ENCODE results near the gene HIKESHI. TPM values are rescaled to one million over a fixed set of nuclear protein-coding genes. Genes with fewer than 3 reads are reported as not detected.
"Not testable (repeated sequence)": the region's sequence is repeated elsewhere in the genome, so short reads cannot be mapped to it uniquely, and the experiment has no call there.

HIKESHI gene
- total RNA-seq, 1 experiment from 2014 or later: 172 TPM

GRCh38 chr11:86355256-86355655 is 53.2 kb downstream of the HIKESHI start:
- H2AFZ ChIP-seq (ENCODE audit: low read length): no peak overlapping the region
- no peak for DNase-seq
- no peak overlapping the region for H3K27ac ChIP-seq (ENCODE audit: low read length)
- no peaks in the 10 kb centered on the region for H3K4me1 ChIP-seq (ENCODE audit: low read length)
- no peaks in the 10 kb centered on the region for H3K36me3 ChIP-seq (ENCODE audit: insufficient read depth, low read length)
- H3K9me3 ChIP-seq (ENCODE audit: low read length): no peaks in the 10 kb centered on the region
- H3K9ac ChIP-seq (ENCODE audit: low read length): no peak overlapping the region
- no peaks in the 10 kb centered on the region; the same call in 1 of the 2 replicates for H3K27me3 ChIP-seq (ENCODE audit: low read length)
- H4K20me1 ChIP-seq (ENCODE audit: insufficient read depth, low read depth, low read length): no peaks in the 10 kb centered on the region
- no peaks in the 10 kb centered on the region for H3K79me2 ChIP-seq (ENCODE audit: low read length)
- H3K4me2 ChIP-seq (ENCODE audit: low read depth, low read length, poor library complexity, severe bottlenecking): no peak overlapping the region
- no peaks in the 10 kb centered on the region for H3K9me2 ChIP-seq (replicated peaks; ENCODE audit: insufficient read depth, low read length)
- H3K4me3 ChIP-seq (ENCODE audit: low read length): no peak overlapping the region

GRCh38 chr11:86357412-86357811 is 55.4 kb downstream of the HIKESHI start:
- H3K4me2 ChIP-seq (ENCODE audit: low read depth, low read length, poor library complexity, severe bottlenecking): not testable (repeated sequence)

GRCh38 chr11:86358720-86359119 is 56.7 kb downstream of the HIKESHI start:
- no peak overlapping the region for H3K4me2 ChIP-seq (ENCODE audit: low read depth, low read length, poor library complexity, severe bottlenecking)
- no peaks in the 10 kb centered on the region for H4K20me1 ChIP-seq (ENCODE audit: insufficient read depth, low read depth, low read length)
- H3K9me2 ChIP-seq (replicated peaks; ENCODE audit: insufficient read depth, low read length): no peaks in the 10 kb centered on the region
- H3K9me3 ChIP-seq (ENCODE audit: low read length): no peaks in the 10 kb centered on the region
- H3K27ac ChIP-seq (ENCODE audit: low read length): no peak overlapping the region
- H3K79me2 ChIP-seq (ENCODE audit: low read length): no peaks in the 10 kb centered on the region
- H2AFZ ChIP-seq (ENCODE audit: low read length): no peak overlapping the region
- H3K9ac ChIP-seq (ENCODE audit: low read length): no peak overlapping the region
- H3K36me3 ChIP-seq (ENCODE audit: insufficient read depth, low read length): no peaks in the 10 kb centered on the region
- no peaks in the 10 kb centered on the region for H3K4me1 ChIP-seq (ENCODE audit: low read length)
- no peak for DNase-seq
- no peak overlapping the region for H3K4me3 ChIP-seq (ENCODE audit: low read length)
- H3K27me3 ChIP-seq (ENCODE audit: low read length): peaks cover 4% of the 10 kb centered on the region

More at GRCh38 chr11:86357412-86357811, 55.4 kb downstream of the HIKESHI start:
- H3K27ac ChIP-seq (ENCODE audit: low read length); H3K9me3 ChIP-seq (ENCODE audit: low read length); H3K9me2 ChIP-seq (replicated peaks; ENCODE audit: insufficient read depth, low read length); H4K20me1 ChIP-seq (ENCODE audit: insufficient read depth, low read depth, low read length); H2AFZ ChIP-seq (ENCODE audit: low read length); H3K27me3 ChIP-seq (ENCODE audit: low read length); H3K4me3 ChIP-seq (ENCODE audit: low read length); H3K9ac ChIP-seq (ENCODE audit: low read length); H3K79me2 ChIP-seq (ENCODE audit: low read length); H3K4me1 ChIP-seq (ENCODE audit: low read length); DNase-seq; H3K36me3 ChIP-seq (ENCODE audit: insufficient read depth, low read length): not testable (repeated sequence)

- H3K9ac ChIP-seq (ENCODE audit: low read length): no peak overlapping the region
- H3K79me2 ChIP-seq (ENCODE audit: low read length): no peaks in the 10 kb centered on the region
- H3K4me1 ChIP-seq (ENCODE audit: low read length): no peaks in the 10 kb centered on the region
- H2AFZ ChIP-seq (ENCODE audit: low read length): no peak overlapping the region
- no peak overlapping the region for H3K4me3 ChIP-seq (ENCODE audit: low read length)
- no peaks in the 10 kb centered on the region for H3K9me2 ChIP-seq (replicated peaks; ENCODE audit: insufficient read depth, low read length)
- no peak for DNase-seq
- no peaks in the 10 kb centered on the region for H3K36me3 ChIP-seq (ENCODE audit: insufficient read depth, low read length)
- peaks cover 4% of the 10 kb centered on the region for H3K27me3 ChIP-seq (ENCODE audit: low read length)
- no peak overlapping the region for H3K27ac ChIP-seq (ENCODE audit: low read length)
- H4K20me1 ChIP-seq (ENCODE audit: insufficient read depth, low read depth, low read length): no peaks in the 10 kb centered on the region
- H3K4me2 ChIP-seq (ENCODE audit: low read depth, low read length, poor library complexity, severe bottlenecking): no peak overlapping the region
- H3K9me3 ChIP-seq (ENCODE audit: low read length): no peaks in the 10 kb centered on the region
Measured at GRCh38 chr11:86360775-86361395, 58.8 kb downstream of the HIKESHI start.

GRCh38 chr11:86363424-86363823 is 61.4 kb downstream of the HIKESHI start:
- no peak overlapping the region for H3K9ac ChIP-seq (ENCODE audit: low read length)
- no peak overlapping the region for H2AFZ ChIP-seq (ENCODE audit: low read length)
- no peaks in the 10 kb centered on the region for H3K79me2 ChIP-seq (ENCODE audit: low read length)
- no peak overlapping the region for H3K4me3 ChIP-seq (ENCODE audit: low read length)
- H3K9me2 ChIP-seq (replicated peaks; ENCODE audit: insufficient read depth, low read length): no peaks in the 10 kb centered on the region
- H3K27me3 ChIP-seq (ENCODE audit: low read length): peaks cover 4% of the 10 kb centered on the region
- H4K20me1 ChIP-seq (ENCODE audit: insufficient read depth, low read depth, low read length): no peaks in the 10 kb centered on the region
- DNase-seq: no peak
- H3K4me2 ChIP-seq (ENCODE audit: low read depth, low read length, poor library complexity, severe bottlenecking): no peak overlapping the region
- H3K9me3 ChIP-seq (ENCODE audit: low read length): no peaks in the 10 kb centered on the region
- H3K4me1 ChIP-seq (ENCODE audit: low read length): no peaks in the 10 kb centered on the region
- H3K36me3 ChIP-seq (ENCODE audit: insufficient read depth, low read length): no peaks in the 10 kb centered on the region
- no peak overlapping the region for H3K27ac ChIP-seq (ENCODE audit: low read length)

- Histone ChIP-seq H3K36me3 (ENCODE audit: insufficient read depth, low read length) (no peaks in the 10 kb centered on the region), H4K20me1 (ENCODE audit: insufficient read depth, low read depth, low read length) (no peaks in the 10 kb centered on the region), H3K27me3 (ENCODE audit: low read length) (peaks cover 4% of the 10 kb centered on the region; the same call in 1 of the 2 replicates), H2AFZ (ENCODE audit: low read length) (no peak overlapping the region), H3K4me3 (ENCODE audit: low read length) (no peak overlapping the region), H3K9me3 (ENCODE audit: low read length) (no peaks in the 10 kb centered on the region), H3K27ac (ENCODE audit: low read length) (no peak overlapping the region), H3K9ac (ENCODE audit: low read length) (no peak overlapping the region), H3K79me2 (ENCODE audit: low read length) (no peaks in the 10 kb centered on the region), H3K4me2 (ENCODE audit: low read depth, low read length, poor library complexity, severe bottlenecking) (no peak overlapping the region), H3K4me1 (ENCODE audit: low read length) (no peaks in the 10 kb centered on the region), H3K9me2 (replicated peaks; ENCODE audit: insufficient read depth, low read length) (no peaks in the 10 kb centered on the region)
- no peak for DNase-seq
Measured at GRCh38 chr11:86365546-86365945, 63.5 kb downstream of the HIKESHI start.

- no peak overlapping the region for H3K27ac ChIP-seq (ENCODE audit: low read length)
- no peaks in the 10 kb centered on the region for H3K4me1 ChIP-seq (ENCODE audit: low read length)
- H3K79me2 ChIP-seq (ENCODE audit: low read length): no peaks in the 10 kb centered on the region
Measured at GRCh38 chr11:86369668-86370067, 67.6 kb downstream of the HIKESHI start.

GRCh38 chr11:86370171-86370570 is 68.1 kb downstream of the HIKESHI start:
- Histone ChIP-seq H4K20me1 (ENCODE audit: insufficient read depth, low read depth, low read length) (no peaks in the 10 kb centered on the region), H3K4me3 (ENCODE audit: low read length) (no peak overlapping the region), H3K79me2 (ENCODE audit: low read length) (no peaks in the 10 kb centered on the region), H3K9ac (ENCODE audit: low read length) (no peak overlapping the region), H3K36me3 (ENCODE audit: insufficient read depth, low read length) (no peaks in the 10 kb centered on the region), H3K4me1 (ENCODE audit: low read length) (no peaks in the 10 kb centered on the region), H3K9me2 (replicated peaks; ENCODE audit: insufficient read depth, low read length) (no peaks in the 10 kb centered on the region), H3K4me2 (ENCODE audit: low read depth, low read length, poor library complexity, severe bottlenecking) (no peak overlapping the region), H3K27me3 (ENCODE audit: low read length) (no peaks in the 10 kb centered on the region), H3K9me3 (ENCODE audit: low read length) (no peaks in the 10 kb centered on the region), H3K27ac (ENCODE audit: low read length) (no peak overlapping the region), H2AFZ (ENCODE audit: low read length) (no peak overlapping the region)
- DNase-seq: no peak

More at GRCh38 chr11:86369668-86370067, 67.6 kb downstream of the HIKESHI start:
- DNase-seq: no peak
- Histone ChIP-seq H3K4me2 (ENCODE audit: low read depth, low read length, poor library complexity, severe bottlenecking) (no peak overlapping the region), H4K20me1 (ENCODE audit: insufficient read depth, low read depth, low read length) (no peaks in the 10 kb centered on the region), H2AFZ (ENCODE audit: low read length) (no peak overlapping the region), H3K4me3 (ENCODE audit: low read length) (no peak overlapping the region), H3K9ac (ENCODE audit: low read length) (no peak overlapping the region), H3K9me3 (ENCODE audit: low read length) (no peaks in the 10 kb centered on the region), H3K36me3 (ENCODE audit: insufficient read depth, low read length) (no peaks in the 10 kb centered on the region), H3K27me3 (ENCODE audit: low read length) (no peaks in the 10 kb centered on the region), H3K9me2 (replicated peaks; ENCODE audit: insufficient read depth, low read length) (no peaks in the 10 kb centered on the region)
